ENCODE results near the gene RAC3. TPM values are rescaled to one million over a fixed set of nuclear protein-coding genes. Genes with fewer than 3 reads are reported as not detected.
"Not testable (repeated sequence)": the region's sequence is repeated elsewhere in the genome, so short reads cannot be mapped to it uniquely, and the experiment has no call there.

Gene RAC3
- total RNA-seq, 4 donors from 2014 or later, result 13.7 to 34.1 (median 14.8) TPM

DNA sequence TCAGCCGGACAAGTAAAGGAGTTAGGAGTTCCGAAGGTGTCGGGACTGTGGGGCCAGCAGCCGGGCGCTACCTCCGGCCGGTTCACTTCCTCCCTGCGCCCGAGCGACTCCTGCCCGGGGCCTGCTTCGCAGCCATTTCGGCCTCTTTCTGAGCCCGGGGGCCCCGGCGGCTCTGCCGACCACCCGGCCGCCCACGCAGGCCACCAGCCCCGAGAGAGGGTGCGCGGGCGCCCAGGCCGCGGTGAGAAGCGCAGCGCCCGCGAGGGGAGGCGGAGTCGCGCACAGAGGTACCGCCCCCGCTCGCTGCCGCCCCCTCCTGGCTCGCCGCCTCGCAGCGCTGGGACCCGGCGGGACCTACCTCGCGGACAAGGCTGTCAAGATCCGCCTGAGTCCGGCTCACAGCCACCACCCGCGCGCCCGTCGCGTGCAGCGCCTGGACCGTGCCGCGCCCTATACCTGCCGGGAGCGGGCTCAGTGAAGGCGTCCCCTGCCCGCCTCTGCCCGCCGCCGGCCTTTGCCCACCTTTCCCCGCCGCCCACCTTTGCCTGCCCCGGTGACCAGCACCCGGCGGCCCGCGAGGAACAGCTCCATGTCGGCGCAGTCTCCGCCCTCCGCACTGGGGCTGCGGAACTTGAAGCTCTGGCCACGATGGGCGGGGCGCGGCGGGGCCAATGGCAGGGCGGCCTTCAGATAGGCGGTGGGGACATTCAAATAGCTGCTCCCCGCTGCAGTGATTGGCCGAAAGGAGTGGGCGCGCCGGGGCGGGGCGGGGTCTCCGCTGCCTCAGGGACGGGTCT lies 5.8 kb downstream of the RAC3 start, which contains the start of gene DCXR:
Gene DCXR, minus strand, starts transcription at position 606 of the 797 bp plus-strand sequence. Its CDS starts 15 bp downstream, at position 591.
- peaks cover 4% of the 10 kb centered on the region for H3K27me3 ChIP-seq
- H3K4me1 ChIP-seq, result peaks cover 28% of the 10 kb centered on the region
- no peaks in the 10 kb centered on the region for H3K36me3 ChIP-seq
- peak within 1 kb of the TSS; percentile 94 for H3K27ac ChIP-seq
- DNase-seq (ENCODE audit: low spot score in 2 of 2), result peak; percentile 98 to 100
- 0% methylated on average over 9 of the region's 92 CpGs for WGBS
- TF ChIP-seq EP300 (IDR thresholded peaks at IDR 0.05) (no peak), POLR2A (IDR thresholded peaks at IDR 0.05) (peak; percentile 56 to 92), POLR2AphosphoS5 (IDR thresholded peaks at IDR 0.05) (peak in 2 of 3 donors; percentile 68 to 92)
- TF ChIP-seq, protein P1, sequence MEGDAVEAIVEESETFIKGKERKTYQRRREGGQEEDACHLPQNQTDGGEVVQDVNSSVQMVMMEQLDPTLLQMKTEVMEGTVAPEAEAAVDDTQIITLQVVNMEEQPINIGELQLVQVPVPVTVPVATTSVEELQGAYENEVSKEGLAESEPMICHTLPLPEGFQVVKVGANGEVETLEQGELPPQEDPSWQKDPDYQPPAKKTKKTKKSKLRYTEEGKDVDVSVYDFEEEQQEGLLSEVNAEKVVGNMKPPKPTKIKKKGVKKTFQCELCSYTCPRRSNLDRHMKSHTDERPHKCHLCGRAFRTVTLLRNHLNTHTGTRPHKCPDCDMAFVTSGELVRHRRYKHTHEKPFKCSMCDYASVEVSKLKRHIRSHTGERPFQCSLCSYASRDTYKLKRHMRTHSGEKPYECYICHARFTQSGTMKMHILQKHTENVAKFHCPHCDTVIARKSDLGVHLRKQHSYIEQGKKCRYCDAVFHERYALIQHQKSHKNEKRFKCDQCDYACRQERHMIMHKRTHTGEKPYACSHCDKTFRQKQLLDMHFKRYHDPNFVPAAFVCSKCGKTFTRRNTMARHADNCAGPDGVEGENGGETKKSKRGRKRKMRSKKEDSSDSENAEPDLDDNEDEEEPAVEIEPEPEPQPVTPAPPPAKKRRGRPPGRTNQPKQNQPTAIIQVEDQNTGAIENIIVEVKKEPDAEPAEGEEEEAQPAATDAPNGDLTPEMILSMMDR (IDR thresholded peaks at IDR 0.05), result peak; percentile 54 to 83
- H3K9me3 ChIP-seq, result no peaks in the 10 kb centered on the region
- peak within 1 kb of the TSS; percentile 69 for H3K4me3 ChIP-seq

DNA sequence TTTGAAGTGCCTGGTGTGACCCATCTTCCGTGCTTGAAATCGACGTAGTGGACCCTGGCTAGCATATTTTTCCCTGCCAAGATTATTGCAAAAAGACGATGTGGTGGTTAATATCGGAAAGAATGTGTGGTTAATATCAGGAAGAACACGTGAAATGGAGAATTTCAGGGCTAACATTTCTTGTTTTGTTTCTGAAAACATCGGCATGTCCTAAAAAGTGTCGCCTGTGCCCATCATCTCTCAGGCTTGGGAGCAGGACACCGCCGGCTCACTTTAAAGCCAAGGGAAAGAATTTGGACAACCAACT lies 6.4 kb downstream of the RAC3 start:
- DNase-seq (ENCODE audit: low spot score in 2 of 2), result no peak

GRCh38 chr17:82038796-82039409 lies 7.4 kb downstream of the RAC3 start:
- 67% methylated on average over 16 of the region's 16 CpGs for WGBS
- H3K27ac ChIP-seq; H3K9me3 ChIP-seq; H3K36me3 ChIP-seq; DNase-seq (ENCODE audit: low spot score in 2 of 2); H3K4me3 ChIP-seq; H3K27me3 ChIP-seq: not testable (repeated sequence)
- peaks cover 22% of the 10 kb centered on the region for H3K4me1 ChIP-seq

More for the DNA sequence above, 6.4 kb downstream of the RAC3 start:
- Histone ChIP-seq H3K4me1 (peaks cover 22% of the 10 kb centered on the region), H3K36me3 (no peaks in the 10 kb centered on the region), H3K4me3 (peak overlapping the region; percentile 69), H3K27ac (peak overlapping the region; percentile 94), H3K27me3 (no peaks in the 10 kb centered on the region), H3K9me3 (no peaks in the 10 kb centered on the region)
- no peak for TF ChIP-seq EP300 (IDR thresholded peaks at IDR 0.05)
- TF ChIP-seq POLR2A (IDR thresholded peaks at IDR 0.05), result no peak
- TF ChIP-seq POLR2AphosphoS5 (IDR thresholded peaks at IDR 0.05), result no peak
- TF ChIP-seq, protein P1 (IDR thresholded peaks at IDR 0.05), result no peak
- 4% methylated on average over 10 of the region's 10 CpGs for WGBS

DNA sequence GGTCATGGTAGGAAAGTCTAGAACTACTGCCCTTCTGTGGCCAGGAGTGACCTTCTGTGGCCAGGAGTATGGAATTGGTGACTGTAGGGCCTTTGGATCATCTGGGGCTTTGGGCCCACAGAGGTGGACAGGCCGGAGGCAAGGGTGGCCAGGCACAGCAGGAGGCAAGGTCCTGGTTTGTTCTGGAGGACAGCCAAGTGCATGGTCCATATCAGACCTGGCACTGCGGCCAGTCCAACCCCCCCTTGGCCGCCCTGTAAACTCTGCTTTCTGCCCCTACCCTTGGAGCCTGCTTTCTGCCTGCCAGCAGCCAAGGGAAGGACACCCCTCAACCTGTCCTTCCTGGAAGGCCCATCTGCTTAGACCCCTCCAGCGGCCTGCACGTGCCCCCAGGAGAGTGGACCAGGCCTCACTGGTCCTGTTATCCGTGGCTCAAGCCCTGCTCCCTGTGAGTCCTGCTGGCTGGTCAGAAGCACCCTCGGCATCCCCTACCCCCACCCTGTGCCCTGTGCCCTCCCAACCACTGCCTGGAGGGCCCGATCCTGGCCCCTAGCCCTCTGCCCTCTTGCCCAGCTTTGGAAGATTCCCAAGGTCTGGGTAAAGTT lies 8.3 kb downstream of the RAC3 start:
- peaks cover 22% of the 10 kb centered on the region for H3K4me1 ChIP-seq
- no peaks in the 10 kb centered on the region for H3K9me3 ChIP-seq
- 93% methylated on average over 6 of the region's 8 CpGs for WGBS
- H3K27ac ChIP-seq, result no peak overlapping the region
- no peak for DNase-seq (ENCODE audit: low spot score in 2 of 2)
- no peak overlapping the region for H3K4me3 ChIP-seq
- TF ChIP-seq POLR2AphosphoS5 (IDR thresholded peaks at IDR 0.05) (no peak), POLR2A (IDR thresholded peaks at IDR 0.05) (no peak), EP300 (IDR thresholded peaks at IDR 0.05) (no peak)
- TF ChIP-seq, protein P1 (IDR thresholded peaks at IDR 0.05), result no peak
- H3K27me3 ChIP-seq, result no peaks in the 10 kb centered on the region
- no peaks in the 10 kb centered on the region for H3K36me3 ChIP-seq

DNA sequence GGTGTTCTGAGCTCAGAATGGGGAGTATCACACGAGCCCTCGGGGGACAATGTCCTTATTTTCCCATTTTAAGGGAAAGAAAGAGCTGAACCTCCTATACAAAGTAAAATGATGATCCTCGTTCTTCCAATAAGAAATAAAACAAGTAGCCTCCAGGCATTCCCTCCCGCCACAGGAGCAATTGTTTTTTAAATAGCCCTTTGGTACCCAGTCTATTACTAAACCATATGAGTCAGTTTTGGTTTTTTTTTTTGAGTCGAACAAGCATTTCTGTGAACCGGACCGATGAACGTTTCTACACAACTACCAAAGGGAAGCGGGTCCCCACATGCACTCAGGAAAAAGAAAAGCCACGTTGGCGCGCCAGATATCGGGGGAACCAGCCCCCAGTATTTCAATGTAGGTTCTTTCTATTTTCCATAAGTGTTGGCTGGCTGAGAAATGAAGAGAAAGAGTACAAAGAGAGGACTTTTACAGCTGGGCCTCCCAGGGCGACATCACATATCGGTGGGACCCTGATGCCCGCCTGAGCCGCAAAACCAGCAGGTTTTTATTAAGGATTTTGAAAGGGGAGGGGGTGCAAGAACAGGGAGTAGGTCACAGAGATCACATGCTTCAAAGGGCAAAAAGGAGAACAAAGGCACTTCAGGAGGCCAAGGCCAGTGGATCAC lies 9.8 kb downstream of the RAC3 start:
- WGBS, result 81% methylated on average over 17 of the region's 17 CpGs
- no peaks in the 10 kb centered on the region for H3K36me3 ChIP-seq
- TF ChIP-seq EP300 (IDR thresholded peaks at IDR 0.05) (no peak), POLR2AphosphoS5 (IDR thresholded peaks at IDR 0.05) (no peak), POLR2A (IDR thresholded peaks at IDR 0.05) (no peak)
- TF ChIP-seq, protein P1 (IDR thresholded peaks at IDR 0.05), result no peak
- H3K27ac ChIP-seq, result no peak overlapping the region
- H3K4me1 ChIP-seq, result peaks cover 16% of the 10 kb centered on the region
- no peaks in the 10 kb centered on the region for H3K27me3 ChIP-seq
- no peak for DNase-seq (ENCODE audit: low spot score in 2 of 2)
- no peak overlapping the region for H3K4me3 ChIP-seq
- H3K9me3 ChIP-seq, result no peaks in the 10 kb centered on the region
